Stomach (tissue), 4 donors: Measurements from ENCODE around the gene ATG7.

ENCODE experiments used
- CTCF ChIP-seq, 7 experiments: fragments of 450-650 bp in 4 of 7; fragments of 200-600 bp in 3 of 7; sonication (generic) in 3 of 7; IDR thresholded peaks; one replicate each; pipeline ENCODE4 v1.5.1; 2016 to 2019; ENCODE audit warnings: antibody characterized with exemption in 7 of 7, control low read depth in 2 of 7, mild to moderate bottlenecking in 1 of 7
- EP300 ChIP-seq: sonication (generic); formaldehyde crosslinking; IDR thresholded peaks from one replicate; pipeline ENCODE4 v1.6.1; 2017; ENCODE audit warnings: antibody characterized with exemption
- POLR2A ChIP-seq, 4 donors: fragments of 450-650 bp; IDR thresholded peaks; one replicate each; pipeline ENCODE4 v1.6.1; 2016; ENCODE audit warnings: antibody characterized with exemption in 4 of 4, control low read depth in 2 of 4, mild to moderate bottlenecking in 1 of 4, moderate library complexity in 1 of 4
- POLR2AphosphoS5 ChIP-seq, 3 donors: sonication (generic); formaldehyde crosslinking; IDR thresholded peaks; one replicate each; pipeline ENCODE4 v1.6.1; 2016; ENCODE audit warnings: antibody characterized with exemption in 3 of 3

GRCh38 chr3:11554236-11554610 is 282.0 kb downstream of the ATG7 start:
- TF ChIP-seq CTCF (IDR thresholded peaks at IDR 0.05) (no peak), EP300 (no peak), POLR2A (IDR thresholded peaks at IDR 0.05) (no peak), POLR2AphosphoS5 (IDR thresholded peaks at IDR 0.05) (no peak)
